Progenitor cell of endocrine pancreas (in vitro differentiated cells): Measurements from ENCODE around the gene RIPOR2. TPM values are rescaled to one million over a fixed set of nuclear protein-coding genes. Genes with fewer than 3 reads are reported as not detected.

Experiments
- DNase-seq: peaks from one replicate; pipeline ENCODE4 v3.0.0; 2021; ENCODE audit warnings: low spot score; ENCODE audit not compliant: unreplicated experiment
- H3K27ac Mint-ChIP-seq: 2 replicates; pipeline ENCODE4 v1.8.0; 2021; ENCODE audit warnings: mild to moderate bottlenecking, moderate library complexity, mixed read lengths
- H3K27me3 Mint-ChIP-seq: 2 replicates; pipeline ENCODE4 v1.8.0; 2021; ENCODE audit warnings: mixed read lengths
- H3K36me3 Mint-ChIP-seq: 2 replicates; pipeline ENCODE4 v1.8.0; 2022; ENCODE audit warnings: mixed read lengths; ENCODE audit not compliant: insufficient read depth
- H3K4me1 Mint-ChIP-seq: 2 replicates; pipeline ENCODE4 v1.8.0; 2021; ENCODE audit warnings: low read depth, mixed read lengths
- H3K4me3 Mint-ChIP-seq: 2 replicates; pipeline ENCODE4 v1.8.0; 2021; ENCODE audit warnings: low read depth, mild to moderate bottlenecking, moderate library complexity, mixed read lengths
- H3K9me3 Mint-ChIP-seq: 2 replicates; pipeline ENCODE4 v1.8.0; 2021; ENCODE audit warnings: low read depth, mixed read lengths
- total RNA-seq: library from RNA; stranded (reverse); gene quantifications from 2 replicates; pipeline ENCODE4 v1.2.1, GENCODE V29; 2021
- TF ChIP-seq, protein P1 (sequence below): fragments of 200-600 bp; sonication (generic); IDR thresholded peaks from one replicate; pipeline ENCODE4 v1.5.0; 2021; ENCODE audit warnings: antibody characterized with exemption, mild to moderate bottlenecking; ENCODE audit not compliant: unreplicated experiment

The RIPOR2 gene
- total RNA-seq, 1 donor from 2014 or later: 2.2 TPM

GRCh38 chr6:24910961-24911725 lies 24.6 kb downstream of the RIPOR2 start:
- Mint-ChIP-seq H3K27me3 (peaks cover 73% of the 10 kb centered on the region), H3K4me3 (peak overlapping the region; percentile 77), H3K27ac (no peak overlapping the region), H3K36me3 (no peaks in the 10 kb centered on the region), H3K4me1 (peaks cover 18% of the 10 kb centered on the region), H3K9me3 (no peaks in the 10 kb centered on the region)
- TF ChIP-seq, protein P1, sequence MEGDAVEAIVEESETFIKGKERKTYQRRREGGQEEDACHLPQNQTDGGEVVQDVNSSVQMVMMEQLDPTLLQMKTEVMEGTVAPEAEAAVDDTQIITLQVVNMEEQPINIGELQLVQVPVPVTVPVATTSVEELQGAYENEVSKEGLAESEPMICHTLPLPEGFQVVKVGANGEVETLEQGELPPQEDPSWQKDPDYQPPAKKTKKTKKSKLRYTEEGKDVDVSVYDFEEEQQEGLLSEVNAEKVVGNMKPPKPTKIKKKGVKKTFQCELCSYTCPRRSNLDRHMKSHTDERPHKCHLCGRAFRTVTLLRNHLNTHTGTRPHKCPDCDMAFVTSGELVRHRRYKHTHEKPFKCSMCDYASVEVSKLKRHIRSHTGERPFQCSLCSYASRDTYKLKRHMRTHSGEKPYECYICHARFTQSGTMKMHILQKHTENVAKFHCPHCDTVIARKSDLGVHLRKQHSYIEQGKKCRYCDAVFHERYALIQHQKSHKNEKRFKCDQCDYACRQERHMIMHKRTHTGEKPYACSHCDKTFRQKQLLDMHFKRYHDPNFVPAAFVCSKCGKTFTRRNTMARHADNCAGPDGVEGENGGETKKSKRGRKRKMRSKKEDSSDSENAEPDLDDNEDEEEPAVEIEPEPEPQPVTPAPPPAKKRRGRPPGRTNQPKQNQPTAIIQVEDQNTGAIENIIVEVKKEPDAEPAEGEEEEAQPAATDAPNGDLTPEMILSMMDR: no peak
- peak; percentile 38 for DNase-seq

DNA sequence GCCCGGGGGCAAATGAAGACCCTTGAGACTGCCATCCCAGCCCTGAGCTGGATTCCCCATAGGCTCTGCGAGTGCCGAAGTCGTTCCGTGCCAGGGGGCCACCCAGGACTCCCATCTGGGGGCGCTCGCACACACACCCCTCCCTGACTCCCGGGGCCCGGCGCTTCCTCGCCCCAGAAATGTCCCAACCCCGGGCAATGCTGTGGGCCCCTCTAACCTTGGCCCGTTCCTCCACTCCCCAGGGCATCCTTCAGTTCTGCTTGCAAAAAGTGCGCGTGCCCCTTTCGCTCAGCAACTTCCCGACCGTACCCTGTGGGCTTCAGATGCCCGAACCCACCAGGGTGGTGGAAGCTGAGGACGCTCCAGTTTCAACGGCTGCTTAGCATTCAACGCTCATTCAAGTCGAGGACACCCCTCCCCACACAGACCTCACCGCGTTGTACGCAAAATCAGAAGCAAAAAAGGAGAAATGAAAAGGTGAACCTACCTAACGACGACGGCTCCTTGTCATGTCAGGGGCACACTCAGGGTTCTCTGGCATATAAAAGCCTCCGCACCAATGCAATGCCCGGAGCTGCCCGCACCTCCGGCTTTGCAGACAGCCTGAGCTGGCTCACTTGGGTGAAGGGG lies 25.3 kb downstream of the RIPOR2 start:
- Mint-ChIP-seq H3K36me3 (no peaks in the 10 kb centered on the region), H3K4me3 (peak overlapping the region; percentile 77), H3K9me3 (no peaks in the 10 kb centered on the region), H3K27me3 (peaks cover 71% of the 10 kb centered on the region), H3K4me1 (peaks cover 18% of the 10 kb centered on the region), H3K27ac (peak overlapping the region; percentile 30)
- TF ChIP-seq, protein P1: peak; percentile 19
- no peak for DNase-seq

- TF ChIP-seq, protein P1: no peak
- H3K36me3 Mint-ChIP-seq: no peaks in the 10 kb centered on the region
- peaks cover 18% of the 10 kb centered on the region for H3K4me1 Mint-ChIP-seq
- H3K4me3 Mint-ChIP-seq: peak overlapping the region; percentile 77
- H3K9me3 Mint-ChIP-seq: no peaks in the 10 kb centered on the region
- peaks cover 65% of the 10 kb centered on the region for H3K27me3 Mint-ChIP-seq
- no peak for DNase-seq
- no peak overlapping the region for H3K27ac Mint-ChIP-seq
Observed at GRCh38 chr6:24909241-24910216, 26.2 kb downstream of the RIPOR2 start.

DNA sequence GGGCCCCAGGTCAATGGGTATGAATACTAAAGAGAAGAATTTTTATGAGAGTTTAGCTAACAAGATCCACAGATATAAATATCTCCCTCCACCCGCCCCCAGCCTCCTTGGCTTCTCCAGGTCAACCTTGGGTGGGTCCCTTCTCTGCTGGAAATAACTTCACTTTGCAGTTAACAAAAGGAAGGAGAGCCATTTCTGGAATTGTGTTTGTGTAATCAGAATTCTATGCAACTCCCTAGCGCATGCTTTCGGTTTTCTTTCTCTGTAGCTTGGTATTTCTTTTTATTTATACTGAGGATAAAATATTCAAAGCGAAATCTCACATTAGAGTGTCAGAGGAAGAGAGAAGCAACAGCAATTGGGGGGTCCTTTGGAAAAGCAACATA lies 27.1 kb downstream of the RIPOR2 start:
- DNase-seq: no peak
- H3K4me3 Mint-ChIP-seq: no peak overlapping the region
- peaks cover 62% of the 10 kb centered on the region for H3K27me3 Mint-ChIP-seq
- no peak overlapping the region for H3K27ac Mint-ChIP-seq
- H3K4me1 Mint-ChIP-seq: peaks cover 18% of the 10 kb centered on the region
- H3K36me3 Mint-ChIP-seq: no peaks in the 10 kb centered on the region
- TF ChIP-seq, protein P1: no peak
- H3K9me3 Mint-ChIP-seq: no peaks in the 10 kb centered on the region
